Mucosa of descending colon (tissue), 3 donors: ENCODE measurements around the gene RBM47. TPM values are rescaled to one million over a fixed set of nuclear protein-coding genes. Genes with fewer than 3 reads are reported as not detected.

Source experiments
- ATAC-seq: fragments of 200-7000 bp; cut with Tn5 transposase; one replicate; pipeline ENCODE4 v1.9.1; 2020; ENCODE audit warnings: mild to moderate bottlenecking, moderate library complexity
- DNase-seq, 3 donors: peaks; one replicate each; pipeline ENCODE4 v3.0.0-alpha.2; 2020
- H3K36me3 ChIP-seq: fragments of 200-600 bp; one replicate; pipeline ENCODE4 v1.8.0; 2021; ENCODE audit warnings: low read depth, mild to moderate bottlenecking
- H3K4me1 ChIP-seq: fragments of 200-600 bp; one replicate; pipeline ENCODE4 v1.8.0; 2021; ENCODE audit warnings: low read depth, mild to moderate bottlenecking
- H3K4me3 ChIP-seq: fragments of 200-600 bp; one replicate; pipeline ENCODE4 v1.8.0; 2021; ENCODE audit warnings: mild to moderate bottlenecking
- H3K9me3 ChIP-seq: fragments of 200-600 bp; one replicate; pipeline ENCODE4 v1.8.0; 2021; ENCODE audit warnings: mild to moderate bottlenecking
- intact Hi-C, 2 donors: fragments of 100-400 bp; cut with DNase I in 1 of 2; cut with micrococcal nuclease in 1 of 2; formaldehyde crosslinking; loops; one replicate each; pipeline versions ENCODE4 v1.11.0 to v1.11.1; 2022; cut with DNase I, micrococcal nuclease
- total RNA-seq, 3 donors: library from RNA; stranded (reverse); fragmentation: NEBNext Ultra II Directional in 2 of 3; extraction: Animal tissue kit (Norgen Biotek cat#: 25700) in 2 of 3; gene quantifications; one replicate each; pipeline versions ENCODE4 v1.2.1 to v1.2.4, GENCODE V29; 2021 to 2023
- TF ChIP-seq, protein P1 (sequence below): fragments of 200-600 bp; IDR thresholded peaks from one replicate; pipeline ENCODE4 v1.8.0; 2022; ENCODE audit warnings: antibody characterized with exemption, mild to moderate bottlenecking
- donor health status: DM: no; HTN: no; CAD: no; lungs with moderate emphysema.
- donor health status: DM: no; HTN: no; CAD: no.
- donor health status: DM: no; HTN: yes; CAD: no.

Gene RBM47
- total RNA-seq, 3 donors from 2014 or later: 144 to 309 (median 258) TPM

DNA sequence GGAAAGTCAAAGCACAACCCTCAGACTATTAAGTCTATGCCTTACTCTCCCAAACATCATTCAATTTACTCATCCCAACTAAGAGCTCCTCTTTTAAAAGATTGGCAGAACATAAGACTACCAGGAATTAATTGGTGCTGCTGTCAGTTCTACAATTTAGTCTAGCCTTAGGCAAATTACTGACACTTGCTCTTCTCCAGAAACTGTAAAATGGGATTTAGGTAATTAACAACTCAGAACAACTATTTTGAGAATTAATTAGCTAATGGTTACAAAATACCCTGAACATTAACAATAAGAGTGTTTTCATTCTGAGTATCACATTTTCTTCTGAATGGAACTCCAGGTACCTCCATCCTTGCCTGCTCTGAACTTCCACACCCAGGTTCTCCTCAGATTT, 36.2 kb upstream of the RBM47 start:
- Histone ChIP-seq H3K4me3 (no peak overlapping the region), H3K36me3 (no peaks in the 10 kb centered on the region), H3K9me3 (no peaks in the 10 kb centered on the region), H3K4me1 (no peaks in the 10 kb centered on the region)
- TF ChIP-seq, protein P1, sequence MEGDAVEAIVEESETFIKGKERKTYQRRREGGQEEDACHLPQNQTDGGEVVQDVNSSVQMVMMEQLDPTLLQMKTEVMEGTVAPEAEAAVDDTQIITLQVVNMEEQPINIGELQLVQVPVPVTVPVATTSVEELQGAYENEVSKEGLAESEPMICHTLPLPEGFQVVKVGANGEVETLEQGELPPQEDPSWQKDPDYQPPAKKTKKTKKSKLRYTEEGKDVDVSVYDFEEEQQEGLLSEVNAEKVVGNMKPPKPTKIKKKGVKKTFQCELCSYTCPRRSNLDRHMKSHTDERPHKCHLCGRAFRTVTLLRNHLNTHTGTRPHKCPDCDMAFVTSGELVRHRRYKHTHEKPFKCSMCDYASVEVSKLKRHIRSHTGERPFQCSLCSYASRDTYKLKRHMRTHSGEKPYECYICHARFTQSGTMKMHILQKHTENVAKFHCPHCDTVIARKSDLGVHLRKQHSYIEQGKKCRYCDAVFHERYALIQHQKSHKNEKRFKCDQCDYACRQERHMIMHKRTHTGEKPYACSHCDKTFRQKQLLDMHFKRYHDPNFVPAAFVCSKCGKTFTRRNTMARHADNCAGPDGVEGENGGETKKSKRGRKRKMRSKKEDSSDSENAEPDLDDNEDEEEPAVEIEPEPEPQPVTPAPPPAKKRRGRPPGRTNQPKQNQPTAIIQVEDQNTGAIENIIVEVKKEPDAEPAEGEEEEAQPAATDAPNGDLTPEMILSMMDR: no peak
- DNase-seq: no peak
- no peak for ATAC-seq
- intact Hi-C loops: no loop called here

DNA sequence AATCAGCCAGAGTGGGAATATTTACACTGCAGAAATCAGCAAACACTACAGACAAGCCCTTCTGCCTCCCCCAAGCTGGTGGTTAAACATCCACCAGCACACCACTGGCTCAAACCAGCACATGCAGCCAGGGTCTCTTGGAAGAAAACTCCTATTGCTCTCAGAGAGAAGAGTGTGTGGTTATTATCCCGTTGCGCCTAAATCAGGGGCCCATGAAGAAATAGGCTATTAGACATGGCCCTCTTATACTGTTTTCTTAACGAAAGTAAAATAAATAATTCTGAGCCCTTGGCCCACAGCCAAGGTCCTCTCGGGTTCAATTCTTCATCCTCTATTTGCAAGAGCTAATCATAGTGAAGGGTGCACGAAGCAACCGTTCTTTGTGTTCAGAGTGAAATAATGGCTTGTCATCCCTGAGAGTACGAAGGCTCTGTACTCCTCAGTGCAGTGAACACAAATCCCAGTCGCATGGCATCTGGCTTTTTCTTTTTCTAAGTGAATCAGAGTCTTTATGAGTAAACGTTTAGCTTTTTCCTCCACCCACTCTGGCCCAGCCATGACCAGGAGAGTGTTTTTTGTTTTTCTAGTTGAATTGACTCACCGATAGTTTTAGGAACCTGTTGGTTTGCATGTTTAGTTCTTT, 33.4 kb upstream of the RBM47 start:
- intact Hi-C loops: no loop called here
- Histone ChIP-seq H3K9me3 (no peaks in the 10 kb centered on the region), H3K4me1 (no peaks in the 10 kb centered on the region), H3K36me3 (no peaks in the 10 kb centered on the region), H3K4me3 (no peak overlapping the region)
- TF ChIP-seq, protein P1: no peak
- ATAC-seq (peak; percentile 51), DNase-seq (no peak)

DNA sequence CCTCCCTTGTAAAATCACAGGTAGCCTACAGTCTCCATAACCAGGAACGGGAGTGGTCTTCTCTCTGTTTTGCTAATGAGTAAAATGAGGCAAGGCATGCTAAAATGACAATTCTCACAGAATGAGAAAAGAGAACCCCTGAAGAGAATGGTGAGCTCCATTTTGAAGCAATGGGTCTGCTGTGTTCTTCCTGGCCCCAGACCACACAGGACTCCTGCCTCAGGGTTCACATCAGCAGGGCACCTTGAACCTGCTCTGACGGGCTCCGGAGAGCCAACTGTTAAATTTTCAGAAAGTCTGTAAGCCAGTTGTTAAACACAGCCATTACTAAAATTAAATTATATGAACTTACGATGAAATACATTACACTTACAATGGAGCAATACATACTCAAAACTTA, 32.1 kb upstream of the RBM47 start:
- ATAC-seq (no peak), DNase-seq (no peak)
- Histone ChIP-seq H3K9me3 (no peaks in the 10 kb centered on the region), H3K36me3 (no peaks in the 10 kb centered on the region), H3K4me1 (no peaks in the 10 kb centered on the region), H3K4me3 (no peak overlapping the region)
- intact Hi-C loops: no loop called here
- TF ChIP-seq, protein P1: no peak

DNA sequence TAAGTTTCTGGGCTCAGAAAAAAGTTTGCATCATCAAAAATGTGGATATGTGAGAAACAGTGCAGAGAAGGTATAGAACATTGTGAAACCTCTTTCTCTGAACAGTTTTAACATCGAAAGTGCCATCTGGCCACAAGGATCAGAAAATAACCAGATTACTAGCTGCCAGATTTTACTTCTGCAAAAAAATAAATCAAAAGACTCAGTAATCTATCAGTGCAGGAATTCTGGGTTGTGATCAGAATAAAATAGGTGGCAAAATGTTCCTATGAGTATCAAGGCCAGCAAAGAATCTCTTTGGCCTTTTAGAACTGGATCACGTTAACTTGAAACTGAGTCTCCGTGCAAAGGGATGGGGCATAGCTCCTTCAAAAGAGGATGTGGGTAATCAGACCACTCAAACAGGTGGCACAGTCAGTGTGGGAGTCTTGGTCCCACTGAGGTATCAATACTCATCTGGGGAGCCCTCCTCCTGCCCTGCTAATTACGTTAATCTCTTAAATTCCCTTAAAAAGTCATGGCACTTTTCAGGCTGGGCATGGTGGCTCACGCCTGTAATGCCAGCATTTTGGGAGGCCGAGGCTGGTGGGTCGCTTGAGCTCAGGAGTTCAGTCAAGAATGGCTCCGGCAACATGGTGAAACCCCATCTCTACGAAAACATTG, 26.7 kb upstream of the RBM47 start:
- intact Hi-C loops: no loop called here
- H3K36me3 ChIP-seq: no peaks in the 10 kb centered on the region
- TF ChIP-seq, protein P1: no peak
- H3K4me1 ChIP-seq: peaks cover 2% of the 10 kb centered on the region
- DNase-seq (no peak), ATAC-seq (peak; percentile 36)
- H3K9me3 ChIP-seq: no peaks in the 10 kb centered on the region
- no peak overlapping the region for H3K4me3 ChIP-seq

DNA sequence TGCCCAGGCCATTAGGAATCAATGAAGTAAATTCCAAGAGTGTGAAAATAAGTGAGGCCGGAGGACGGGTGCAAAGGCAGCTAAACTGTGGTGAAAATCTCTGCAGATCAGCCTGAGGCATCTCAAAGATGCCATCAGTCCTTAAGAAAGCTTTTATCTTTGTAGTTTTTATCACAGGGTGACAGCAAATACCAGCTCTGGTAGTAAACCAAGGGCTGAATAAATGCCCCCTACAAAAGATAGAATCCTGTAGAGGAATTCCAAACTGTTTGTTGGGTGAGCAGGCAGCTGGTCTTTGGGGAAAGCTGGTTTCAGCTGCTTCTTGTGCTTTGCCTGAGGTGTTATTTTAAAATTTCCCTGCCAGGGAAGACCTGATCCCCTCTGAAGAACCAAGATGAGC, 21.6 kb upstream of the RBM47 start:
- TF ChIP-seq, protein P1: no peak
- no peak for ATAC-seq

More for the DNA sequence above, 21.6 kb upstream of the RBM47 start:
- Histone ChIP-seq H3K4me3 (no peak overlapping the region), H3K9me3 (no peaks in the 10 kb centered on the region), H3K36me3 (no peaks in the 10 kb centered on the region), H3K4me1 (peaks cover 2% of the 10 kb centered on the region)
- intact Hi-C loops: no loop called here
- DNase-seq: no peak
